ENCODE results near the gene WDR82.

The WDR82 gene

DNA sequence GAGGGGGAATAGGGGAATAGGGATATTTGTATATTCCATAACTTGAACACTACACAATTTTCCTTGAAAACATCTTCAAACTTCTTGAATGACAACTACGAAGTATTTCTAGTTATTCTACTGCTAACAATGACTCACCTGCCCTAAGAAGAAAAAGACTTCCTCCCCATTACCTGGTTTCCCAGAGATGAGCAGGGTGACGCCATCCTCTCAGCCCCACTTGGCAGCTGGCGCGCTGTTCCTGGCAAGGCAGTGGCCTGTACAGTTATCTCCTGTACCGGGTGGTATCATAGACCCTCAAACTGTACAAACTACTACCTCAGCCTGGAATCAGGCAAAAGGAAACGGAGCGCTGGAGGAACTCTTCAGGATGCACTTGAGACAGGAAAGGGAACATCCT is 10.4 kb downstream of the WDR82 start:
- DNase-seq (no peak), ATAC-seq (replicated peaks) (no peak)
- no peak overlapping the region for H3K4me3 Mint-ChIP-seq
- H3K36me3 Mint-ChIP-seq = peaks cover 37 to 58% of the 10 kb centered on the region in 2 donors
- H3K4me1 Mint-ChIP-seq = peaks cover 37 to 68% of the 10 kb centered on the region in 2 donors
- H3K9me3 Mint-ChIP-seq = no peaks in the 10 kb centered on the region
- H3K27me3 Mint-ChIP-seq = no peaks in the 10 kb centered on the region
- peak overlapping the region; percentile 44 for H3K27ac Mint-ChIP-seq

DNA sequence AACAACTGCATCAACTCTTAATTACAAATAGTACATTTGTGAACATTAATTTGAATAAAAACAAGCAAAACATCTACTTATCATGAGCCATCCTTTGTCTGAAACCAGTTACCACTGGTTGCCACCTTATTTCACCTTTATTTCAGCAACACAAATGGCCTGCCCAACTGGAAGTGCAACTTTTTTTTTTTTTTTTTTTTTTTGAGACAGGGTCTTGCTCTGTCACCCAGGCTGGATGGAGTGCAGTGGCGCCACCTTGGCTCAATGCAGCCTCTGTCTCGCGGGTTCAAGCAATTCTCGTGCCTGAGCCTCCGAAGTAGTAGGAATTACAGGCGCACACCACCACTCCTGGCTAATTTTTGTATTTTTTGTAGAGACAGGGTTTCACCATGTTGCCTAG is 13.1 kb downstream of the WDR82 start:
- H3K27ac Mint-ChIP-seq = peak overlapping the region; percentile 25
- H3K4me1 Mint-ChIP-seq = peaks cover 25 to 58% of the 10 kb centered on the region in 2 donors
- H3K36me3 Mint-ChIP-seq = peaks cover 45 to 62% of the 10 kb centered on the region in 2 donors
- ATAC-seq (replicated peaks) (no peak), DNase-seq (no peak)
- H3K9me3 Mint-ChIP-seq = no peaks in the 10 kb centered on the region
- H3K4me3 Mint-ChIP-seq = no peak overlapping the region
- H3K27me3 Mint-ChIP-seq = no peaks in the 10 kb centered on the region

- ATAC-seq (replicated peaks) (peak; percentile 31 to 49), DNase-seq (no peak)
- Mint-ChIP-seq H3K27ac (no peak overlapping the region), H3K4me3 (no peak overlapping the region), H3K9me3 (no peaks in the 10 kb centered on the region), H3K4me1 (peaks cover 18 to 34% of the 10 kb centered on the region in 2 donors), H3K36me3 (peaks cover 51 to 71% of the 10 kb centered on the region in 2 donors), H3K27me3 (no peaks in the 10 kb centered on the region)
Observed at GRCh38 chr3:52262447-52262846, 16.0 kb downstream of the WDR82 start.

DNA sequence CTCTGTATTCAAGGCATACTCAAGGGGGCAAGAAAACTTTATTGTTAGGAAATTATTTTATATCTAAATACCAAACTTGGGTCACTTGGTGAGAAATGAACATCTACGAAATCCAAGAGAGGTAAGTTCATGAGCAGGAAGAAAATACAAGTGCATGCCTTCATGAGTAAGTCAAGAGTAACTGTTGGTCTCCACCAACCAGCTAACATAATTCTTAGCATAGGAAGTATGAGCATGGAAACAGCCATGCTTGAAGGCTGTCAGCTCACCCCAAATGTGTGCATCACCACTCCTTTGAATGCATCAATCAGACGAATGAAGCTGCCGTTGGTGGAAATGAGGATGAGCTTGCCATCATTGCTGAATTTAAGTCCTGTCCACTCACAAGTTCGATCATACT is 19.0 kb downstream of the WDR82 start:
- Mint-ChIP-seq H3K27me3 (no peaks in the 10 kb centered on the region), H3K4me1 (peaks cover 24 to 43% of the 10 kb centered on the region in 2 donors), H3K4me3 (no peak overlapping the region), H3K27ac (no peak overlapping the region), H3K9me3 (no peaks in the 10 kb centered on the region), H3K36me3 (peaks cover 49 to 71% of the 10 kb centered on the region in 2 donors)
- ATAC-seq (replicated peaks) (no peak), DNase-seq (no peak)

DNA sequence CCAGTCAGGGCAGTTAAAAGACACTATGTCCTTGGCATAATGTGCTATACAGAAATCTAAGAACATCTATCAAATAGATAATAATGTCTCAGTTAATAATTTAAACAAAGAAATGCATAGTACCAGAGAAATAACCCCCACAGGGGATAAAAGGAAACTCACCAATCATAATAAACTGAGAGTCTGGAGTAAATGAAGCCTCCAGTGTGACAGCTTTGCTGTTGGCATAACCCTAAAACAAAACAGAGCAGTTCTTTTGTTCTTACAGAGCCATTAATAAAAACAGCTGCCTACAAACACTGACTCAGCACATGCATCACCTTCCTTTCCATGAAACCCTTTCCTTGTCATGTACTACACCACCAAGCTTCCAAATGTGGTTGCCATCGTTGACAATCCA is 19.4 kb downstream of the WDR82 start:
- DNase-seq (no peak), ATAC-seq (replicated peaks) (no peak)
- Mint-ChIP-seq H3K9me3 (no peaks in the 10 kb centered on the region), H3K27ac (no peak overlapping the region), H3K4me3 (no peak overlapping the region), H3K27me3 (no peaks in the 10 kb centered on the region), H3K4me1 (peaks cover 24 to 43% of the 10 kb centered on the region in 2 donors), H3K36me3 (peaks cover 45 to 67% of the 10 kb centered on the region in 2 donors)

DNA sequence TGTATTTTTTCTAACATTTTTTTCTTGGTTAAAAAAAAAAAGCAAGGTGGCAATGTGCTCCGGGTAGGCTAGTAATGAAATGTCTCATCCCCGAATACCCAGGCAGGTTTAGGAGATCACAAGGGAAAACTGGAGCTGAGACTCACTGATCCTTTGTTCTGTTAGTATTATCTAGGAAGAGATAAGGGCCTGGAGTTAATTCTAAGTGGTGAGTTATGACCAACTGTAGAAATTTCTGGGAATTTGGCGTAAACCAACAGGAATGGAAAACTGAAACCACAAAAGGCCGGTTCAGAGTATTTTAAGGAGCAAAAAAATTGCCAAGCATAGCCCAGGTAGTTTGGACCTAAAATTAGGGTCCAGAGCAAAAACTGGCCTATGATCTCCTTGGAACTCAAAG is 20.5 kb downstream of the WDR82 start:
- peaks cover 0 to 1% of the 10 kb centered on the region in 2 donors for H3K9me3 Mint-ChIP-seq
- H3K27ac Mint-ChIP-seq = peak overlapping the region; percentile 62
- H3K4me1 Mint-ChIP-seq = peaks cover 26 to 43% of the 10 kb centered on the region in 2 donors
- ATAC-seq (replicated peaks) (no peak), DNase-seq (no peak)
- no peaks in the 10 kb centered on the region for H3K27me3 Mint-ChIP-seq
- H3K36me3 Mint-ChIP-seq = peaks cover 40 to 64% of the 10 kb centered on the region in 2 donors
- H3K4me3 Mint-ChIP-seq = no peak overlapping the region

- Mint-ChIP-seq H3K27ac (no peak overlapping the region), H3K4me3 (no peak overlapping the region), H3K4me1 (peaks cover 24 to 43% of the 10 kb centered on the region in 2 donors), H3K36me3 (peaks cover 40 to 67% of the 10 kb centered on the region in 2 donors), H3K9me3 (peaks cover 0 to 1% of the 10 kb centered on the region in 2 donors), H3K27me3 (no peaks in the 10 kb centered on the region)
- no peak for DNase-seq
- ATAC-seq (replicated peaks) = no peak
Observed at GRCh38 chr3:52256622-52257021, 21.8 kb downstream of the WDR82 start.

GRCh38 chr3:52256159-52256558 is 22.3 kb downstream of the WDR82 start:
- H3K27ac Mint-ChIP-seq = peak overlapping the region; percentile 9
- peaks cover 0 to 1% of the 10 kb centered on the region in 2 donors for H3K9me3 Mint-ChIP-seq
- H3K4me1 Mint-ChIP-seq = peaks cover 24 to 43% of the 10 kb centered on the region in 2 donors
- H3K36me3 Mint-ChIP-seq = peaks cover 40 to 64% of the 10 kb centered on the region in 2 donors
- no peak for ATAC-seq (replicated peaks)
- H3K27me3 Mint-ChIP-seq = no peaks in the 10 kb centered on the region
- no peak overlapping the region for H3K4me3 Mint-ChIP-seq
- no peak for DNase-seq

- no peak overlapping the region for H3K27ac Mint-ChIP-seq
- H3K4me1 Mint-ChIP-seq = peaks cover 25 to 55% of the 10 kb centered on the region in 2 donors
- no peaks in the 10 kb centered on the region for H3K27me3 Mint-ChIP-seq
- no peak overlapping the region for H3K4me3 Mint-ChIP-seq
- ATAC-seq (replicated peaks) (no peak), DNase-seq (no peak)
- peaks cover 0 to 1% of the 10 kb centered on the region in 2 donors for H3K9me3 Mint-ChIP-seq
- peaks cover 38 to 65% of the 10 kb centered on the region in 2 donors for H3K36me3 Mint-ChIP-seq
Observed at GRCh38 chr3:52254608-52255007, 23.8 kb downstream of the WDR82 start.

DNA sequence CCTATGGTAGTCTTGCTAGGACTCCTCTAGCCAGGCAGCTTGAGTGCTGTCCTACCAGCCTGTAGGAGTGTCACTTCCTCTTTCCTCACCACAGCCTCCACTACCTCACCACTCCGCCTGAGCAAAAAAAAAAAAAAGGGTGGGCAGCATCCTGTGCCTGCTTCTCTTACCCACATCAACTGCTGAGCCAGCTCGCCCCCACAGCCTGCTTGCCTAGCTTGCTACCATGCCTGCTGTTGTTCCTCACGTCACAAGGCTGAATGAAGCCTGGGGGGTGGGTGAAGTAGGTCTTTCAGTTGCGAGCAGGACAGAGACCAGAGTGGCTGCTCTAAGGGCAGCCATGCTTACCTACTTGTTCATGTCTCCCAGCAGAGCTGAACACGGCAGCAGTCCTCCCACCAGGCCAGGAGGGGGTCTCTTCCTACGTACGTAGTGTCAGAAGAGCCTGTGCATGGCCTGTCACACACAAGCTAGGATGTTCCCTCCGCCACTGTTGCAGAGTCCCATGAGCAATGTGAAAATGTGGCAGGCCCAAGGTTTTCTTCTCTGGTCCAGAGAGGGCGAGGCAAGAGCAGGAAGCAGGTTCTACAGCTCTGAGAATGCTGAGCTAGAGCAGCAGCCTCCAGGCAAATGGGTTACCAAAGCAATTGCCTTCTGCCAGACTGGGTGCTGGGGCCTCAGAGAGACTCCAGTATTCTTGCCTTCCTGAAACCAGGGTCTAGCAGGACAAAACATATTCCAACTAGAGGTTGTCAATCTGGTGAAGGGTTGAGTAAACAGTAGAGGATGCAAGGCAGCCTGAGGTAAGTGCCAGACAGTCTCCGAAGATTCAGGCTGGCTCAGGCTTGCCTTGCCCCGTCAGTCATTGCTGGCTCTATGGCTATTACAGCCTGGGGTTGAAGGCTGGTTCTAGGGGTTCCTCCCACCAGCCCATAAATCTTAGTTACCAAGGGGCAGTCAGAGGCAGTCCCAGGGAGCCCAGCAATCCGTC is 24.8 kb downstream of the WDR82 start:
- Mint-ChIP-seq H3K4me1 (peaks cover 29 to 60% of the 10 kb centered on the region in 2 donors), H3K36me3 (peaks cover 42 to 64% of the 10 kb centered on the region in 2 donors), H3K9me3 (peaks cover 0 to 1% of the 10 kb centered on the region in 2 donors), H3K27me3 (no peaks in the 10 kb centered on the region), H3K27ac (peak overlapping the region; percentile 98), H3K4me3 (peak overlapping the region; percentile 63 to 81)
- peak; percentile 87 for DNase-seq
- ATAC-seq (replicated peaks) = peak; percentile 97 to 98

DNA sequence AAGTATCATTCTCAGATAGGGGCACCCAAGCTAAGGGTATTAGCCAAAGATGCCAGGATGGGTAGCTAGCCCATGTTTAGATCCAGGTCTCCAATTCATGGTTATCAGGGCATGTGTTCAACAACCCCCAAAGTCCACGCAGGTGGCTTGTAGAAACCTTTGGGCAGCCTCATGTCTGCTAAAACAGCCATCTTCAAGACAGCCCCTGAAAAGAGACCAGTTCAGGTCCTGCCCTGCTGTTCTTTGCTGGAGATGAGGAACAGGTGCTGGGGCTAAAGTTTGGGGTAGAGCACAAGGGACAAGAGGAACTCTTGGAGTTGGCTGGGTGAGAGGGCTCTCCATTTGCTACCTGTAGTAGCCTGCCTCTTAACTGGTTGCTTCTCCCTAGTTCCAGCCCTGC is 28.3 kb downstream of the WDR82 start:
- H3K4me1 Mint-ChIP-seq = peaks cover 41 to 80% of the 10 kb centered on the region in 2 donors
- ATAC-seq (replicated peaks) (no peak), DNase-seq (no peak)
- peaks cover 44 to 59% of the 10 kb centered on the region in 2 donors for H3K36me3 Mint-ChIP-seq
- no peaks in the 10 kb centered on the region for H3K27me3 Mint-ChIP-seq
- H3K27ac Mint-ChIP-seq = peak overlapping the region; percentile 34
- H3K4me3 Mint-ChIP-seq = no peak overlapping the region
- peaks cover 0 to 1% of the 10 kb centered on the region in 2 donors for H3K9me3 Mint-ChIP-seq

- peaks cover 42 to 58% of the 10 kb centered on the region in 2 donors for H3K36me3 Mint-ChIP-seq
- no peak for DNase-seq
- peaks cover 45 to 80% of the 10 kb centered on the region in 2 donors for H3K4me1 Mint-ChIP-seq
- H3K27ac Mint-ChIP-seq = peak overlapping the region; percentile 34
- peaks cover 0 to 1% of the 10 kb centered on the region in 2 donors for H3K9me3 Mint-ChIP-seq
- H3K27me3 Mint-ChIP-seq = no peaks in the 10 kb centered on the region
- ATAC-seq (replicated peaks) = no peak
- H3K4me3 Mint-ChIP-seq = no peak overlapping the region
Observed at GRCh38 chr3:52249683-52250082, 28.8 kb downstream of the WDR82 start.

DNA sequence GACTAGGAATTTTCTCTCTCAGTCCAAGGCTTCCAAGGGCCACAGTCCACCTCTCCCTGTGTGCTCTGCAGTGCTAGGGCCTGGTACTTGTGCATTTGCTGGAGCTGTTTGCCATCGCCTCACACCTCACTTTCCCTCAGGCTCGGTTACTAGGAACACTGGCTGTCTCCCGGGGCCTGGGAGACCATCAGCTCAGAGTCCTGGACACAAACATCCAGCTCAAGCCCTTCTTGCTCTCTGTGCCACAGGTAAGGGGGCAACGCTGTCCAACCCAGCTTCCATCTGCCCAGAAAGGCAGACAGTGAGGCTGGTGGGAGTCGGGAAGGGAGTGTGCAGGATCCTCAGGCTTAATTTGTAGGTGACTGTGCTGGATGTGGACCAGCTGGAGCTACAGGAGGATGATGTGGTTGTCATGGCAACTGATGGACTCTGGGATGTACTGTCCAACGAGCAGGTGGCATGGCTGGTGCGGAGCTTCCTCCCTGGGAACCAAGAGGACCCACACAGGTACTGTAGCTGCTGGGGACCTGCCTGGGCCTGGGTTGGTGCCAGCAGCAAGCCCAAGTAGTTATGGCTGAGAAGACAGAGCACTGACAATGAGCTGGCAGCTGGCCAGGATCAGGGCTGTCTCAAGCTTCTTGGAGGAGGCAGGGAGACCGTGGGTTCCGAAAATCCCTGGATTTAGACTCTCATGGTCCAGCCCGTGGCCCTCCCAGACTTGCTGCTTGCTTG is 29.5 kb downstream of the WDR82 start:
- H3K4me1 Mint-ChIP-seq = peaks cover 47 to 81% of the 10 kb centered on the region in 2 donors
- H3K4me3 Mint-ChIP-seq = peak overlapping the region in 1 of 2 donors; percentile 47
- DNase-seq = no peak
- no peak for ATAC-seq (replicated peaks)
- peak overlapping the region; percentile 82 for H3K27ac Mint-ChIP-seq
- peaks cover 40 to 58% of the 10 kb centered on the region in 2 donors for H3K36me3 Mint-ChIP-seq
- H3K9me3 Mint-ChIP-seq = peaks cover 0 to 1% of the 10 kb centered on the region in 2 donors
- no peaks in the 10 kb centered on the region for H3K27me3 Mint-ChIP-seq

DNA sequence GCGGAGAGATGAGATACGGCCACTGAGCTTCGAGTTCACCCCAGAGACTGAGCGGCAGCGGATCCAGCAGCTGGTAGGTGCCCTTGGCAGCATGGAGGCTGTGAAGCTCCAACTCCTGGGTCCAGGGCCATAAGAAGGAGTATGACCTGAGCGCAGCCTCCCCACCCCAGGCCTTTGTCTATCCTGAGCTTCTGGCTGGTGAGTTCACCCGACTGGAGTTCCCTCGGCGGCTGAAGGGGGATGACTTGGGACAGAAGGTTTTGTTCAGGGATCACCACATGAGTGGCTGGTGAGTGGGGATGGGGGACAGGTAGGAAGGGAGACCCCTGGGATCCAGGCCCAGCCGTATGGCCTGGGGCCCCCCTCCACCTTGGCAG is 30.3 kb downstream of the WDR82 start:
- H3K27me3 Mint-ChIP-seq = no peaks in the 10 kb centered on the region
- H3K36me3 Mint-ChIP-seq = peaks cover 39 to 52% of the 10 kb centered on the region in 2 donors
- peaks cover 45 to 81% of the 10 kb centered on the region in 2 donors for H3K4me1 Mint-ChIP-seq
- peaks cover 0 to 2% of the 10 kb centered on the region in 2 donors for H3K9me3 Mint-ChIP-seq
- ATAC-seq (replicated peaks) (no peak), DNase-seq (no peak)
- peak overlapping the region in 1 of 2 donors; percentile 46 for H3K4me3 Mint-ChIP-seq
- peak overlapping the region; percentile 82 for H3K27ac Mint-ChIP-seq
